HCT116 (cell line): ENCODE measurements around the gene CECR2. TPM values are rescaled to one million over a fixed set of nuclear protein-coding genes. Genes with fewer than 3 reads are reported as not detected.

Experiments
- ATAC-seq: fragments of 200-7000 bp; cut with Tn5 transposase; 2 replicates; pipeline ENCODE4 v1.9.1; 2020; ENCODE audit warnings: mild to moderate bottlenecking, moderate library complexity
- BruUV-seq: library from RNA; stranded (reverse); fragments of 400-500 nt; replicated peaks from 2 replicates; lab custom pipeline; 2021; lab: Mats Ljungman, UMichigan
- CTCF ChIA-PET: fragments of 300-600 bp; sonication (Branson Sonifier 250); formaldehyde crosslinking; loops from one replicate; lab custom pipeline; 2021; ENCODE audit warnings: antibody characterized with exemption; lab: Charles Lee
- POLR2A ChIA-PET: fragments of 300-600, 350-600 bp; sonication (Branson Sonifier 250); formaldehyde crosslinking; loops from one replicate; lab custom pipeline; 2021; ENCODE audit warnings: antibody characterized with exemption; lab: Charles Lee
- RAD21 ChIA-PET, 2 experiments: fragments of 300-600 bp; sonication (Branson Sonifier 250); formaldehyde crosslinking; loops; one replicate each; lab custom pipeline; 2023; ENCODE audit warnings: low total read pairs in 2 of 2; ENCODE audit not compliant: uncharacterized antibody in 2 of 2, unreplicated experiment in 2 of 2, low non-redundant PET in 1 of 2; lab: Charles Lee
- DNase-seq: peaks from one replicate; pipeline ENCODE4 v3.0.0-alpha.2; 2010; ENCODE audit warnings: low read depth, low spot score
- H2AFZ ChIP-seq: fragments of 200-600 bp; shearing (Covaris generic), sonication (generic); 2 replicates; pipeline ENCODE4 v1.6.1; 2017; ENCODE audit warnings: low read depth, mixed run types, mixed read lengths, antibody characterized with exemption, low read length; ENCODE audit not compliant: poor library complexity, severe bottlenecking
- H3K27ac ChIP-seq: 2 replicates; pipeline ENCODE4 v1.5.1; 2012; ENCODE audit warnings: low read depth, low read length
- H3K27me3 ChIP-seq: fragments of 200-600 bp; sonication (generic); 2 replicates; pipeline ENCODE4 v1.6.1; 2016; ENCODE audit warnings: mixed run types, low read length, mixed read lengths; ENCODE audit not compliant: insufficient read depth
- H3K36me3 ChIP-seq, 2 experiments: fragments of 200-500 bp in 1 of 2; fragments of 200-600 bp in 1 of 2; sonication (Bioruptor generic) in 1 of 2; sonication (generic) in 1 of 2; 2 replicates each; pipeline versions ENCODE4 v1.5.1 to v1.6.1; 2014 to 2016; ENCODE audit warnings: low read length in 2 of 2, inconsistent platforms in 1 of 2, mixed read lengths in 1 of 2, mixed run types in 1 of 2; ENCODE audit not compliant: insufficient read depth in 2 of 2, control insufficient read depth in 1 of 2
- H3K4me1 ChIP-seq, 2 experiments: fragments of 200-600 bp in 1 of 2; sonication (generic) in 1 of 2; 2 replicates each; pipeline versions ENCODE4 v1.5.1 to v1.6.1; 2012 to 2017; ENCODE audit warnings: low read length in 2 of 2, inconsistent platforms in 1 of 2, mild to moderate bottlenecking in 1 of 2, mixed read lengths in 1 of 2, mixed run types in 1 of 2, moderate library complexity in 1 of 2; ENCODE audit not compliant: insufficient read depth in 2 of 2, control insufficient read depth in 1 of 2
- H3K4me2 ChIP-seq: fragments of 200-600 bp; sonication (generic); 2 replicates; pipeline ENCODE4 v1.6.1; 2017; ENCODE audit warnings: mixed run types, low read length, mixed read lengths
- H3K4me3 ChIP-seq, 2 experiments: fragments of 200-600 bp in 1 of 2; sonication (generic) in 1 of 2; replicated peaks in 1 of 2; 2 replicates each; pipeline ENCODE4 v1.5.1; 2011 to 2016; ENCODE audit warnings: low read length in 2 of 2, control low read depth in 1 of 2, low read depth in 1 of 2, mild to moderate bottlenecking in 1 of 2, mixed read lengths in 1 of 2, mixed run types in 1 of 2
- H3K79me2 ChIP-seq: fragments of 200-600 bp; sonication (generic); 2 replicates; pipeline ENCODE4 v1.6.1; 2017; ENCODE audit warnings: mild to moderate bottlenecking, mixed run types, low read length, moderate library complexity, mixed read lengths; ENCODE audit not compliant: insufficient read depth
- H3K9ac ChIP-seq: fragments of 200-600 bp; sonication (generic); 2 replicates; pipeline ENCODE4 v1.6.1; 2016; ENCODE audit warnings: low read length, mixed read lengths
- H3K9me2 ChIP-seq: fragments of 200-600 bp; sonication (generic), shearing (Covaris generic); 2 replicates; pipeline ENCODE4 v1.6.1; 2017; ENCODE audit warnings: mixed run types, mild to moderate bottlenecking, moderate library complexity; ENCODE audit not compliant: insufficient read depth
- H3K9me3 ChIP-seq, 2 experiments: fragments of 200-500 bp in 1 of 2; fragments of 200-600 bp in 1 of 2; sonication (Bioruptor generic) in 1 of 2; sonication (generic) in 1 of 2; 2 replicates each; pipeline ENCODE4 v1.6.1; 2014 to 2017; ENCODE audit warnings: low read length in 2 of 2, mixed read lengths in 2 of 2, inconsistent platforms in 1 of 2, low read depth in 1 of 2, mild to moderate bottlenecking in 1 of 2, mixed run types in 1 of 2, moderate library complexity in 1 of 2; ENCODE audit not compliant: control insufficient read depth in 1 of 2, insufficient read depth in 1 of 2
- H4K20me1 ChIP-seq: fragments of 200-600 bp; sonication (generic), shearing (Covaris generic); 2 replicates; pipeline ENCODE4 v1.6.1; 2017; ENCODE audit warnings: mixed run types, mild to moderate bottlenecking, moderate library complexity; ENCODE audit not compliant: insufficient read depth
- CEBPB ChIP-seq: IDR thresholded peaks from 2 replicates; pipeline ENCODE4 v1.6.1; 2012; ENCODE audit warnings: low read depth
- EGR1 ChIP-seq: IDR thresholded peaks from 2 replicates; pipeline ENCODE4 v1.6.1; 2012; ENCODE audit warnings: low read depth
- ELF1 ChIP-seq: IDR thresholded peaks from 2 replicates; pipeline ENCODE4 v1.6.1; 2012; ENCODE audit warnings: low read depth, borderline replicate concordance
- EZH2 ChIP-seq: fragments of 200-600 bp; sonication (generic); IDR thresholded peaks from 2 replicates; pipeline ENCODE4 v1.6.1; 2017; ENCODE audit warnings: antibody characterized with exemption, mixed run types
- EZH2phosphoT487 ChIP-seq: fragments of 200-600 bp; IDR thresholded peaks from 2 replicates; pipeline ENCODE4 v1.6.1; 2018; ENCODE audit warnings: antibody characterized with exemption, borderline replicate concordance
- JUND ChIP-seq: IDR thresholded peaks from 2 replicates; pipeline ENCODE4 v1.6.1; 2012
- POLR2A ChIP-seq: IDR thresholded peaks from 2 replicates; pipeline ENCODE4 v1.7.0; 2011; ENCODE audit warnings: borderline replicate concordance; ENCODE audit not compliant: insufficient read depth, insufficient read length; ENCODE audit errors: extremely low read depth
- POLR2AphosphoS5 ChIP-seq: IDR thresholded peaks from 2 replicates; pipeline ENCODE4 v1.6.1; 2011; ENCODE audit warnings: mild to moderate bottlenecking, low read depth, low read length, moderate library complexity
- SIN3A ChIP-seq: IDR thresholded peaks from 2 replicates; pipeline ENCODE4 v1.6.1; 2012; ENCODE audit warnings: low read depth
- YY1 ChIP-seq: IDR thresholded peaks from 2 replicates; pipeline ENCODE4 v1.6.1; 2011; ENCODE audit warnings: low read length, low read depth, moderate library complexity, mild to moderate bottlenecking; ENCODE audit not compliant: insufficient replicate concordance; ENCODE audit errors: extremely low read depth
- ZFX ChIP-seq: fragments of 450-650 bp; IDR thresholded peaks from 2 replicates; pipeline ENCODE4 v1.6.1; 2017
- ZNF274 ChIP-seq: fragments of 200-500 bp; sonication (Bioruptor generic); IDR thresholded peaks from 2 replicates; pipeline ENCODE4 v1.6.1; 2014; ENCODE audit warnings: mild to moderate bottlenecking, low read depth, low read length, inconsistent platforms
- intact Hi-C: fragments of 100-400 bp; cut with micrococcal nuclease; formaldehyde crosslinking; loops from 2 replicates; pipeline ENCODE4 v1.10.0; 2022
- total RNA-seq: library from RNA; stranded (reverse); gene quantifications from one replicate; pipeline ENCODE4 v1.2.1, GENCODE V29; 2021; ENCODE audit not compliant: unreplicated experiment

The CECR2 gene
- total RNA-seq, 1 experiment from 2014 or later = 6.0 TPM

GRCh38 chr22:17381192-17381913, 12.1 kb downstream of the CECR2 start:
- POLR2A ChIA-PET = no interaction called here
- Histone ChIP-seq H2AFZ (no peak overlapping the region), H3K27ac (no peak overlapping the region), H3K4me3 (no peak overlapping the region), H3K9ac (no peak overlapping the region), H3K4me1 (no peaks in the 10 kb centered on the region), H3K9me3 (peaks cover 6 to 8% of the 10 kb centered on the region in 2 experiments; a peak in 1 of 4 replicates), H3K27me3 (no peaks in the 10 kb centered on the region), H3K4me2 (no peak overlapping the region), H3K79me2 (no peaks in the 10 kb centered on the region), H3K36me3 (no peaks in the 10 kb centered on the region), H3K9me2 (no peaks in the 10 kb centered on the region), H4K20me1 (no peaks in the 10 kb centered on the region)
- RAD21 ChIA-PET = no interaction called here
- TF ChIP-seq CEBPB (no peak), EZH2 (no peak), YY1 (no peak), EGR1 (no peak), POLR2A (no peak), EZH2phosphoT487 (no peak), POLR2AphosphoS5 (no peak), ZNF274 (no peak), ELF1 (no peak), ZFX (no peak), SIN3A (no peak), JUND (no peak)
- no peak for ATAC-seq
- intact Hi-C loops = no loop called here
- DNase-seq = no peak
- CTCF ChIA-PET = no interaction called here
- BruUV-seq = no TSS peak
